Activated CD4-positive, alpha-beta T cell treated with anti-CD3 and anti-CD28 coated beads, Interleukin-2, amount 10 ng/mL, durations not matched to agents 24 days and 14 days (primary cell): ENCODE data around the gene GOPC. TPM values are rescaled to one million over a fixed set of nuclear protein-coding genes. Genes with fewer than 3 reads are reported as not detected.

Source experiments
- DNase-seq: peaks from one replicate; pipeline ENCODE4 v3.0.0; 2022
- H3K27ac Mint-ChIP-seq: one replicate; pipeline ENCODE4 v1.8.0; 2022; ENCODE audit warnings: mild to moderate bottlenecking, mixed read lengths
- H3K27me3 Mint-ChIP-seq: one replicate; pipeline ENCODE4 v1.8.0; 2022; ENCODE audit warnings: mixed read lengths
- H3K36me3 Mint-ChIP-seq: one replicate; pipeline ENCODE4 v1.8.0; 2022; ENCODE audit warnings: low read depth, mild to moderate bottlenecking, mixed read lengths
- H3K4me1 Mint-ChIP-seq: one replicate; pipeline ENCODE4 v1.8.0; 2021; ENCODE audit warnings: mixed read lengths
- H3K4me3 Mint-ChIP-seq: one replicate; pipeline ENCODE4 v1.8.0; 2022; ENCODE audit warnings: mild to moderate bottlenecking, moderate library complexity, mixed read lengths
- H3K9me3 Mint-ChIP-seq: one replicate; pipeline ENCODE4 v1.8.0; 2021; ENCODE audit warnings: mixed read lengths
- intact Hi-C: fragments of 100-400 bp; cut with micrococcal nuclease; formaldehyde crosslinking; loops from one replicate; pipeline ENCODE4 v1.15.1; 2023
- total RNA-seq: library from RNA; stranded (reverse); gene quantifications from 2 replicates; pipeline ENCODE4 v1.2.3, GENCODE V29; 2022

The GOPC gene
- total RNA-seq, 1 donor from 2014 or later, result 22.2 TPM

GRCh38 chr6:117550618-117551242 is 51.6 kb downstream of the GOPC start:
- Mint-ChIP-seq H3K9me3 (no peaks in the 10 kb centered on the region), H3K4me1 (peaks cover 38% of the 10 kb centered on the region), H3K27me3 (peaks cover 12% of the 10 kb centered on the region), H3K27ac (no peak overlapping the region), H3K36me3 (peaks cover 6% of the 10 kb centered on the region), H3K4me3 (no peak overlapping the region)
- intact Hi-C loops, result no loop called here
- no peak for DNase-seq

GRCh38 chr6:117550078-117550600 is 52.2 kb downstream of the GOPC start:
- no peak for DNase-seq
- H3K27me3 Mint-ChIP-seq, result peaks cover 11% of the 10 kb centered on the region
- H3K9me3 Mint-ChIP-seq, result no peaks in the 10 kb centered on the region
- peaks cover 38% of the 10 kb centered on the region for H3K4me1 Mint-ChIP-seq
- H3K27ac Mint-ChIP-seq, result peak overlapping the region; percentile 85
- intact Hi-C loops, result no loop called here
- H3K4me3 Mint-ChIP-seq, result peak overlapping the region; percentile 81
- peaks cover 6% of the 10 kb centered on the region for H3K36me3 Mint-ChIP-seq

GRCh38 chr6:117549611-117550010 is 52.7 kb downstream of the GOPC start:
- H3K36me3 Mint-ChIP-seq, result peaks cover 6% of the 10 kb centered on the region
- H3K9me3 Mint-ChIP-seq, result no peaks in the 10 kb centered on the region
- H3K4me1 Mint-ChIP-seq, result peaks cover 38% of the 10 kb centered on the region
- DNase-seq, result no peak
- intact Hi-C loops, result loop anchor here (2.0 kb wide), 2 partner anchors 19 to 127 kb away; no protein-coding TSS in a partner anchor
- H3K27me3 Mint-ChIP-seq, result peaks cover 10% of the 10 kb centered on the region
- H3K4me3 Mint-ChIP-seq, result peak overlapping the region; percentile 81
- H3K27ac Mint-ChIP-seq, result peak overlapping the region; percentile 85

GRCh38 chr6:117548797-117549301 is 53.5 kb downstream of the GOPC start:
- Mint-ChIP-seq H3K27me3 (peaks cover 10% of the 10 kb centered on the region), H3K27ac (peak overlapping the region; percentile 85)

GRCh38 chr6:117547688-117548621 is 54.4 kb downstream of the GOPC start:
- intact Hi-C loops, result loop anchor here (1.0 to 2.0 kb wide), 5 partner anchors 8 to 129 kb away; partner anchors contain the start of gene GOPC
- Mint-ChIP-seq H3K4me1 (peaks cover 38% of the 10 kb centered on the region), H3K4me3 (peak overlapping the region; percentile 81), H3K27ac (peak overlapping the region; percentile 85), H3K9me3 (no peaks in the 10 kb centered on the region), H3K27me3 (peaks cover 10% of the 10 kb centered on the region), H3K36me3 (peaks cover 6% of the 10 kb centered on the region)
- peak; percentile 81 for DNase-seq

More at GRCh38 chr6:117548797-117549301, 53.5 kb downstream of the GOPC start:
- DNase-seq, result peak; percentile 81
- Mint-ChIP-seq H3K4me3 (peak overlapping the region; percentile 81), H3K36me3 (peaks cover 6% of the 10 kb centered on the region), H3K9me3 (no peaks in the 10 kb centered on the region), H3K4me1 (peaks cover 38% of the 10 kb centered on the region)
- intact Hi-C loops, result loop anchor here (1.0 to 2.0 kb wide), 5 partner anchors 7 to 128 kb away; partner anchors contain the start of gene GOPC

GRCh38 chr6:117546674-117547073 is 55.6 kb downstream of the GOPC start:
- DNase-seq, result peak; percentile 56
- Mint-ChIP-seq H3K4me1 (peaks cover 38% of the 10 kb centered on the region), H3K4me3 (peak overlapping the region; percentile 14), H3K27me3 (peaks cover 10% of the 10 kb centered on the region), H3K9me3 (no peaks in the 10 kb centered on the region), H3K36me3 (peaks cover 6% of the 10 kb centered on the region), H3K27ac (peak overlapping the region; percentile 3)
- intact Hi-C loops, result no loop called here

- Mint-ChIP-seq H3K27me3 (peaks cover 10% of the 10 kb centered on the region), H3K36me3 (peaks cover 6% of the 10 kb centered on the region), H3K4me1 (peaks cover 31% of the 10 kb centered on the region), H3K27ac (no peak overlapping the region), H3K9me3 (peaks cover under 1% of the 10 kb centered on the region), H3K4me3 (no peak overlapping the region)
- no peak for DNase-seq
- intact Hi-C loops, result no loop called here
Observed at GRCh38 chr6:117545161-117545595, 57.1 kb downstream of the GOPC start.

- intact Hi-C loops, result no loop called here
- Mint-ChIP-seq H3K4me1 (peaks cover 26% of the 10 kb centered on the region), H3K9me3 (peaks cover 3% of the 10 kb centered on the region), H3K27me3 (peaks cover 10% of the 10 kb centered on the region), H3K36me3 (peaks cover 6% of the 10 kb centered on the region), H3K4me3 (no peak overlapping the region), H3K27ac (no peak overlapping the region)
- DNase-seq, result no peak
Observed at GRCh38 chr6:117544716-117545115, 57.6 kb downstream of the GOPC start.

- intact Hi-C loops, result no loop called here
- Mint-ChIP-seq H3K36me3 (peaks cover 7% of the 10 kb centered on the region), H3K4me1 (peaks cover 14% of the 10 kb centered on the region), H3K4me3 (no peak overlapping the region), H3K9me3 (peaks cover 3% of the 10 kb centered on the region), H3K27ac (no peak overlapping the region), H3K27me3 (peaks cover 17% of the 10 kb centered on the region)
- DNase-seq, result no peak
Observed at GRCh38 chr6:117542493-117542892, 59.8 kb downstream of the GOPC start.

GRCh38 chr6:117540670-117541069 is 61.6 kb downstream of the GOPC start:
- no peak for DNase-seq
- H3K9me3 Mint-ChIP-seq, result peaks cover 3% of the 10 kb centered on the region
- H3K27ac Mint-ChIP-seq, result no peak overlapping the region
- peaks cover 4% of the 10 kb centered on the region for H3K4me1 Mint-ChIP-seq
- H3K36me3 Mint-ChIP-seq, result peaks cover 3% of the 10 kb centered on the region
- H3K4me3 Mint-ChIP-seq, result no peak overlapping the region
- H3K27me3 Mint-ChIP-seq, result peaks cover 7% of the 10 kb centered on the region
- intact Hi-C loops, result no loop called here

GRCh38 chr6:117538615-117539014 is 63.7 kb downstream of the GOPC start:
- Mint-ChIP-seq H3K27me3 (peaks cover 7% of the 10 kb centered on the region), H3K4me1 (peaks cover 4% of the 10 kb centered on the region), H3K4me3 (no peak overlapping the region), H3K27ac (no peak overlapping the region), H3K36me3 (peaks cover 3% of the 10 kb centered on the region), H3K9me3 (peaks cover 3% of the 10 kb centered on the region)
- intact Hi-C loops, result no loop called here
- DNase-seq, result no peak

- Mint-ChIP-seq H3K27ac (no peak overlapping the region), H3K27me3 (peaks cover 7% of the 10 kb centered on the region), H3K9me3 (peaks cover 3% of the 10 kb centered on the region), H3K4me3 (no peak overlapping the region), H3K4me1 (peaks cover 4% of the 10 kb centered on the region), H3K36me3 (peaks cover 3% of the 10 kb centered on the region)
- intact Hi-C loops, result no loop called here
- DNase-seq, result no peak
Observed at GRCh38 chr6:117536317-117536716, 66.0 kb downstream of the GOPC start.

GRCh38 chr6:117534974-117535373 is 67.3 kb downstream of the GOPC start:
- intact Hi-C loops, result no loop called here
- Mint-ChIP-seq H3K9me3 (peaks cover under 1% of the 10 kb centered on the region), H3K4me1 (peaks cover 4% of the 10 kb centered on the region), H3K4me3 (no peak overlapping the region), H3K27ac (no peak overlapping the region), H3K36me3 (peaks cover 3% of the 10 kb centered on the region), H3K27me3 (peaks cover 7% of the 10 kb centered on the region)
- DNase-seq, result no peak
